22Rv1 (cell line): ENCODE measurements around the gene TFF2.

Experiments used
- CTCF ChIP-seq: fragments of 450-650 bp; IDR thresholded peaks from 2 replicates; pipeline ENCODE4 v1.5.1; 2017; ENCODE audit warnings: mild to moderate bottlenecking
- ZFX ChIP-seq: fragments of 450-650 bp; IDR thresholded peaks from 2 replicates; pipeline ENCODE4 v1.6.1; 2017; ENCODE audit warnings: antibody characterized with exemption, borderline replicate concordance

- no peak for TF ChIP-seq CTCF
- no peak for TF ChIP-seq ZFX
These were observed 27.2 kb upstream of the TFF2 start for GRCh38 chr21:42377951-42378340.
